Measurements from ENCODE around the gene TTK. TPM values are rescaled to one million over a fixed set of nuclear protein-coding genes. Genes with fewer than 3 reads are reported as not detected.

TTK gene
- total RNA-seq, 1 donor from 2014 or later = 32.1 TPM

GRCh38 chr6:80020381-80021120, 16.1 kb downstream of the TTK start:
- Mint-ChIP-seq H3K4me1 (ENCODE audit: unreplicated experiment) (no peaks in the 10 kb centered on the region), H3K27ac (peak overlapping the region; percentile 12), H3K9me3 (no peaks in the 10 kb centered on the region), H3K4me3 (no peak overlapping the region), H3K27me3 (no peaks in the 10 kb centered on the region), H3K36me3 (peaks cover 10% of the 10 kb centered on the region)
- no peak for DNase-seq (ENCODE audit: extremely low spot score, unreplicated experiment)
- TF ChIP-seq, protein P1, sequence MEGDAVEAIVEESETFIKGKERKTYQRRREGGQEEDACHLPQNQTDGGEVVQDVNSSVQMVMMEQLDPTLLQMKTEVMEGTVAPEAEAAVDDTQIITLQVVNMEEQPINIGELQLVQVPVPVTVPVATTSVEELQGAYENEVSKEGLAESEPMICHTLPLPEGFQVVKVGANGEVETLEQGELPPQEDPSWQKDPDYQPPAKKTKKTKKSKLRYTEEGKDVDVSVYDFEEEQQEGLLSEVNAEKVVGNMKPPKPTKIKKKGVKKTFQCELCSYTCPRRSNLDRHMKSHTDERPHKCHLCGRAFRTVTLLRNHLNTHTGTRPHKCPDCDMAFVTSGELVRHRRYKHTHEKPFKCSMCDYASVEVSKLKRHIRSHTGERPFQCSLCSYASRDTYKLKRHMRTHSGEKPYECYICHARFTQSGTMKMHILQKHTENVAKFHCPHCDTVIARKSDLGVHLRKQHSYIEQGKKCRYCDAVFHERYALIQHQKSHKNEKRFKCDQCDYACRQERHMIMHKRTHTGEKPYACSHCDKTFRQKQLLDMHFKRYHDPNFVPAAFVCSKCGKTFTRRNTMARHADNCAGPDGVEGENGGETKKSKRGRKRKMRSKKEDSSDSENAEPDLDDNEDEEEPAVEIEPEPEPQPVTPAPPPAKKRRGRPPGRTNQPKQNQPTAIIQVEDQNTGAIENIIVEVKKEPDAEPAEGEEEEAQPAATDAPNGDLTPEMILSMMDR (conservative IDR thresholded peaks at IDR 0.05) = no peak

- Mint-ChIP-seq H3K27ac (no peak overlapping the region), H3K4me1 (ENCODE audit: unreplicated experiment) (no peaks in the 10 kb centered on the region), H3K4me3 (no peak overlapping the region), H3K36me3 (peaks cover 10% of the 10 kb centered on the region), H3K27me3 (no peaks in the 10 kb centered on the region), H3K9me3 (no peaks in the 10 kb centered on the region)
- TF ChIP-seq, protein P1 (conservative IDR thresholded peaks at IDR 0.05) = no peak
- no peak for DNase-seq (ENCODE audit: extremely low spot score, unreplicated experiment)
Observed at GRCh38 chr6:80021131-80021530, 16.7 kb downstream of the TTK start.

DNA sequence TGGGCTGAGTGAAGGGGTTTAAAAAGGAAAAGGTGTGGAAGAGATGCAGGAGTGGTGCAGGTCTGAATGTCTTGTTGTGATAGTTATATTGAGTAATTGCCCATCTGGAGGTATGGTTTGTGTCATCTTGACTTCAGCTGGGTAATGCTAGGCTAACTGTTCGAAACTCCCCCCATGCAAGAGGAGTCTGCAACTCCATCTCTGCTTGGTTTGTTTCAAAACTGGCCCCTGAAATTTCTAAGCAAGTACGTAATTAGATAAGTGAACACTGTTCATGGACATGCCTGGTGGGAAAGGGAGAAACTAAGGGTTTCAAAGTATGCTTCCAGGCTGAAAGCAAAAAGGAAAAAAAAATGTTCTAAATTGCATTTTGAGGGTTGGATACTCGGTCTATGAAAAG, 17.1 kb downstream of the TTK start:
- no peaks in the 10 kb centered on the region for H3K9me3 Mint-ChIP-seq
- DNase-seq (ENCODE audit: extremely low spot score, unreplicated experiment) = no peak
- H3K4me1 Mint-ChIP-seq (ENCODE audit: unreplicated experiment) = no peaks in the 10 kb centered on the region
- TF ChIP-seq, protein P1 (conservative IDR thresholded peaks at IDR 0.05) = no peak
- no peaks in the 10 kb centered on the region for H3K27me3 Mint-ChIP-seq
- no peak overlapping the region for H3K4me3 Mint-ChIP-seq
- peaks cover 10% of the 10 kb centered on the region for H3K36me3 Mint-ChIP-seq
- H3K27ac Mint-ChIP-seq = no peak overlapping the region

DNA sequence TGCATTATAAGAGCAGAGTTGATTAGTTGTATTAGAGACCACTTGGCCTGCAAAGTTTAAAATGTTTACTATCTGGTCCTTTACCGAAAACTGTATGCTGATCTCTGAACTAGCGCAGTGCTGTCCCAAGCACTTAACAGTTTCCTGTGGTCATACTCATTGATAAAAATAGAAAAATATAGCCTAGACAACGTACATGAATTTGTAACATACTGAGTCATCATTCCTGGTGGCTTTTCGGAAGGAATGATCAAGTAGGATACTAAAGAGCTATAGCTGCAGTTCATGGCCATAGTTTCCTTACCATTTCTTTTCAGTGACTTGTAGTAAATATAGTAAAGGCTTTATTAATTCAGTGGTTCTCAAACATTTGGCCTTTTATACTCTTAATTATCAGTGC, 18.4 kb downstream of the TTK start:
- Mint-ChIP-seq H3K4me1 (ENCODE audit: unreplicated experiment) (no peaks in the 10 kb centered on the region), H3K27ac (no peak overlapping the region), H3K4me3 (no peak overlapping the region), H3K9me3 (no peaks in the 10 kb centered on the region), H3K36me3 (peaks cover 10% of the 10 kb centered on the region), H3K27me3 (no peaks in the 10 kb centered on the region)
- TF ChIP-seq, protein P1 (conservative IDR thresholded peaks at IDR 0.05) = no peak
- no peak for DNase-seq (ENCODE audit: extremely low spot score, unreplicated experiment)

DNA sequence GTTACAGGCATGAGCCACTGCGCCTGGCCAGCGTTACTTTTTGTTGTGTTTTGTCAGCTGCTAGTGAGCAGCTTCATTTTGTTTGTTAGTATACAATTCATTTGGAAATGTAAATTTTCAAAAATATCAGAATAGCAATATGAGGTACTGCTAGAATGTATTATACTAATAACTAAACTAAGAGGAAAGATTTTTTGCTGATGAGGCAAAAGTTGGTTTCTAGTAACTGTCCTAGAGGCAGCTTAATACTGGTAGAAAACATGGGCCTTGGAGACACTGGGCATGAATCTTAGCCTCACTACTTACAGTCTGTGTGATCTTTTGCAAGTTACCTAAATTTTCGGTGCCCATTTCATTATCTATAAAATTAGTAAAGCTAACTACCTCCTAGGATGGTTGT, 24.1 kb downstream of the TTK start:
- H3K27ac Mint-ChIP-seq = no peak overlapping the region
- no peaks in the 10 kb centered on the region for H3K9me3 Mint-ChIP-seq
- no peak for DNase-seq (ENCODE audit: extremely low spot score, unreplicated experiment)
- no peaks in the 10 kb centered on the region for H3K27me3 Mint-ChIP-seq
- no peaks in the 10 kb centered on the region for H3K4me1 Mint-ChIP-seq (ENCODE audit: unreplicated experiment)
- no peak overlapping the region for H3K4me3 Mint-ChIP-seq
- peaks cover 14% of the 10 kb centered on the region for H3K36me3 Mint-ChIP-seq
- TF ChIP-seq, protein P1 (conservative IDR thresholded peaks at IDR 0.05) = no peak
